ENCODE measurements around the gene TARDBP.
"Not testable (repeated sequence)": the region's sequence is repeated elsewhere in the genome, so short reads cannot be mapped to it uniquely, and the experiment has no call there.

Gene TARDBP

DNA sequence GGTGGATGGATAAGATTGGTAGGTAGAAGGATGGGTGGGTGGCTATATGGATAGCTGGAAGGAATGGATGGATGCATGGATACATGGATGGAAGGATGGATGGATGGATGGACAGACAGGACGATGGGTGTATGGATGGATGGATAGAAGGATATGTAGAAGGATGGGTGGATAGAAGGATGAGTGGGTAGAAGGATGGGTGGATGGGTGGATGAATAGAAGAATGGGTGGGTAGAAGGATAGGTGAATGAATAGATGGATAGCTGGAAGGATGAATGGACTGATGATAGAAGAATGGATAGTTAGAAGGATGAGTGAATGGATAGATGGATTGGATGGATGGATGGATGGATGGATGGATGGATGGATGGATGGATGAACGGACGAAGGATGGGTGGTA is 29.6 kb downstream of the TARDBP start:
- H3K4me3 ChIP-seq (ENCODE audit: insufficient read depth, low read depth, low read length), result no peak overlapping the region
- H3K9me3 ChIP-seq (ENCODE audit: control insufficient read depth, low read length), result no peaks in the 10 kb centered on the region
- H3K4me1 ChIP-seq (ENCODE audit: control insufficient read depth, insufficient read depth, low read length), result no peaks in the 10 kb centered on the region
- H3K36me3 ChIP-seq (ENCODE audit: control insufficient read depth, insufficient read depth, low read length), result no peaks in the 10 kb centered on the region
- peaks cover 7% of the 10 kb centered on the region for H3K27me3 ChIP-seq (ENCODE audit: control insufficient read depth, insufficient read depth, low read length, poor library complexity, severe bottlenecking)
- WGBS, 2 experiments, result 80% methylated on average over 3 of the region's 3 CpGs
- no peak overlapping the region for H3K27ac ChIP-seq (ENCODE audit: insufficient read depth, low read depth, low read length, poor library complexity, severe bottlenecking)

- 88 to 90% methylated on average over 19 of the region's 19 CpGs for WGBS, 2 experiments
- Histone ChIP-seq H3K4me1 (ENCODE audit: control insufficient read depth, insufficient read depth, low read length) (no peaks in the 10 kb centered on the region), H3K9me3 (ENCODE audit: control insufficient read depth, low read length) (no peaks in the 10 kb centered on the region), H3K27ac (ENCODE audit: insufficient read depth, low read depth, low read length, poor library complexity, severe bottlenecking) (no peak overlapping the region), H3K4me3 (ENCODE audit: insufficient read depth, low read depth, low read length) (no peak overlapping the region), H3K27me3 (ENCODE audit: control insufficient read depth, insufficient read depth, low read length, poor library complexity, severe bottlenecking) (peaks cover 4% of the 10 kb centered on the region), H3K36me3 (ENCODE audit: control insufficient read depth, insufficient read depth, low read length) (no peaks in the 10 kb centered on the region)
Measured at GRCh38 chr1:11042995-11043874, 30.8 kb downstream of the TARDBP start.

- no peaks in the 10 kb centered on the region for H3K9me3 ChIP-seq (ENCODE audit: control insufficient read depth, low read length)
- no peaks in the 10 kb centered on the region for H3K4me1 ChIP-seq (ENCODE audit: control insufficient read depth, insufficient read depth, low read length)
- no peak overlapping the region for H3K4me3 ChIP-seq (ENCODE audit: insufficient read depth, low read depth, low read length)
- H3K27ac ChIP-seq (ENCODE audit: insufficient read depth, low read depth, low read length, poor library complexity, severe bottlenecking), result no peak overlapping the region
- H3K36me3 ChIP-seq (ENCODE audit: control insufficient read depth, insufficient read depth, low read length), result no peaks in the 10 kb centered on the region
- no peaks in the 10 kb centered on the region for H3K27me3 ChIP-seq (ENCODE audit: control insufficient read depth, insufficient read depth, low read length, poor library complexity, severe bottlenecking)
- 89 to 90% methylated on average over 16 of the region's 16 CpGs for WGBS, 2 experiments
Measured at GRCh38 chr1:11044086-11044848, 31.8 kb downstream of the TARDBP start.

GRCh38 chr1:11044849-11045427 is 32.5 kb downstream of the TARDBP start:
- Histone ChIP-seq H3K4me1 (ENCODE audit: control insufficient read depth, insufficient read depth, low read length) (no peaks in the 10 kb centered on the region), H3K36me3 (ENCODE audit: control insufficient read depth, insufficient read depth, low read length) (no peaks in the 10 kb centered on the region), H3K4me3 (ENCODE audit: insufficient read depth, low read depth, low read length) (no peak overlapping the region), H3K9me3 (ENCODE audit: control insufficient read depth, low read length) (no peaks in the 10 kb centered on the region), H3K27ac (ENCODE audit: insufficient read depth, low read depth, low read length, poor library complexity, severe bottlenecking) (no peak overlapping the region), H3K27me3 (ENCODE audit: control insufficient read depth, insufficient read depth, low read length, poor library complexity, severe bottlenecking) (no peaks in the 10 kb centered on the region)
- WGBS, 2 experiments, result 92% methylated on average over 16 of the region's 16 CpGs

DNA sequence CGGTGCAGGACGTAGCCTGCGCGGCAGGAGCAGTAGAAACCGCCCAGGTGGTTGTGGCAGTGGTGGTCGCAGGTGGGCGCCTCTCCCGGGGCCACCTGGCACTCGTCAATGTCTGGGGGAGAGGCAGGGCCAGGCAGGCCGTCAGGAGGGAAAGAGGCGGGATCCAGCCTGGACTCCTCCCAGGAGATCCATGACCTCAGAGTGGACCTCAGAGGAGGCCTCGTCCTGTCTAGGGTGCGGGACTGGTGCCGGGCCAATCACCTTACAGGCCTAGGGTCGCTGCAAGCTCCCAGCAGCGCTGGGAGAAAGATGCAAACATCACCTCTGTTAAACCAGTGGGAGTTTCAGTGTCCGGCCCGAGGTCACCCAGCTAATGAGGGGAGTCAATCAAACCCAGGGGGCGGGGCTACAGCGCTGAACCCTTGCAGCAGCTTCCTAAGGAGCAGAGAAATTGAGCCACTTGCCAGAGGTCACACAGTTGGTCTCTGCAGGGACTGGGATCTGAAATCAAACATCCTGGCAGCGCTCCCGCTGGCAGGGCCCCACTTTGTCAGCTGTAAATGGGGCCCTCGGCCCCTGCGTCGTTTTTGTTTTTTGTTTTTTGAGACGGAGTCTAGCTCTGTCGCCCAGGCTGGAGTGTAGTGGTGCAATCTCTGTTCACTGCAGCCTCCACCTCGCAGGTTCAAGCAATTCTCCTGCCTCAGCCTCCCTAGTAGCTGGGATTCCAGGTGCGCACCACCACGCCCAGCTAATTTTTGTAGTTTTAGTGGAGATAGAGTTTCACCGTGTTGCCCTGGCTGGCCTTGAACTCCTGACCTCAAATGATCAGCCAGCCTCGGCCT is 33.2 kb downstream of the TARDBP start:
- H3K4me3 ChIP-seq (ENCODE audit: insufficient read depth, low read depth, low read length), result no peak overlapping the region
- H3K27ac ChIP-seq (ENCODE audit: insufficient read depth, low read depth, low read length, poor library complexity, severe bottlenecking), result no peak overlapping the region
- no peaks in the 10 kb centered on the region for H3K36me3 ChIP-seq (ENCODE audit: control insufficient read depth, insufficient read depth, low read length)
- H3K27me3 ChIP-seq (ENCODE audit: control insufficient read depth, insufficient read depth, low read length, poor library complexity, severe bottlenecking), result no peaks in the 10 kb centered on the region
- whole genome bisulfite sequencing, 2 experiments, result 72% methylated on average over 32 of the region's 32 CpGs
- no peaks in the 10 kb centered on the region for H3K4me1 ChIP-seq (ENCODE audit: control insufficient read depth, insufficient read depth, low read length)
- H3K9me3 ChIP-seq (ENCODE audit: control insufficient read depth, low read length), result no peaks in the 10 kb centered on the region

DNA sequence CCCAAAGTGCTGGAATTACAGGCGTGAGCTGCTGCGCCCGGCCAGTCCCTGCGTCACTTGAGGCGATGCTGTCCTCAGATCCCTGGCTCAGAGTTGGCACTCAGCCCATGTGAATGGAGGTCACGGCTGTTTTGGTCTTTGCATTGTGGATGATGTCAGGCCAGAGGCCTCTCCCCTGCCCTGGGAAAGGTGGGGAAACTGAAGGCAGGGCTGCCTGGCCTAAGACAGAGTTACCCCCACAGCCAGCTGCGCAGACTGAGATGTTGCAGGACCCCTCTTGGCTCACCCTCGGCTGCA is 33.8 kb downstream of the TARDBP start:
- WGBS, 2 experiments, result 94 to 96% methylated on average over 8 of the region's 8 CpGs
- no peaks in the 10 kb centered on the region for H3K4me1 ChIP-seq (ENCODE audit: control insufficient read depth, insufficient read depth, low read length)

GRCh38 chr1:11046625-11047365 is 34.3 kb downstream of the TARDBP start, which contains the start of gene MASP2:
TSS of gene MASP2 (minus strand) at chr1:11047239. CDS start at chr1:11047207, 32 bp downstream.
- Histone ChIP-seq H3K4me3 (ENCODE audit: insufficient read depth, low read depth, low read length) (no peak within 1 kb of the TSS), H3K4me1 (ENCODE audit: control insufficient read depth, insufficient read depth, low read length) (no peaks in the 10 kb centered on the region), H3K27ac (ENCODE audit: insufficient read depth, low read depth, low read length, poor library complexity, severe bottlenecking) (no peak within 1 kb of the TSS), H3K27me3 (ENCODE audit: control insufficient read depth, insufficient read depth, low read length, poor library complexity, severe bottlenecking) (no peaks in the 10 kb centered on the region), H3K36me3 (ENCODE audit: control insufficient read depth, insufficient read depth, low read length) (no peaks in the 10 kb centered on the region), H3K9me3 (ENCODE audit: control insufficient read depth, low read length) (no peaks in the 10 kb centered on the region)
- WGBS, 2 experiments, result 96% methylated on average over 28 of the region's 28 CpGs

More for the DNA sequence above, 33.8 kb downstream of the TARDBP start:
- no peak overlapping the region for H3K27ac ChIP-seq (ENCODE audit: insufficient read depth, low read depth, low read length, poor library complexity, severe bottlenecking)
- no peaks in the 10 kb centered on the region for H3K27me3 ChIP-seq (ENCODE audit: control insufficient read depth, insufficient read depth, low read length, poor library complexity, severe bottlenecking)
- no peaks in the 10 kb centered on the region for H3K9me3 ChIP-seq (ENCODE audit: control insufficient read depth, low read length)
- no peak overlapping the region for H3K4me3 ChIP-seq (ENCODE audit: insufficient read depth, low read depth, low read length)
- no peaks in the 10 kb centered on the region for H3K36me3 ChIP-seq (ENCODE audit: control insufficient read depth, insufficient read depth, low read length)

DNA sequence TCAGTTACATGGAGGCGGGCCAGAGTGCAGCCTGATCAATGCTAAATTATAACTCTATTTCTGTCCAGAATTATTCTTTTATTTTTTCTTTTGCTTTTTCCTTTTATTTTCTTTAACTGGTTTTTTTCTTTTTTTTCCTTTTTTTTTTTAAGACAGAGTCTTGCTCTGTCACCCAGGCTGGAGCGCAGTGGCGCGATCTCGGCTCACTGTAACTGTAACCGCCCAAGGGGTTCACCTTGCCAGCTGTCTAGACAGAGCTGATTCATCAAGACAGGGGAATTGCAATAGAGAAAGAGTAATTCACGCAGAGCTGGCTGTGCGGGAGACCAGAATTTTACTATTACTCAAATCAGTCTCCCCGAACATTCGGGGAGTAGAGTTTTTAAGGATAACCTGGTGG is 38.7 kb downstream of the TARDBP start:
- not testable (repeated sequence) for H3K4me1 ChIP-seq (ENCODE audit: control insufficient read depth, insufficient read depth, low read length); H3K4me3 ChIP-seq (ENCODE audit: insufficient read depth, low read depth, low read length); H3K27ac ChIP-seq (ENCODE audit: insufficient read depth, low read depth, low read length, poor library complexity, severe bottlenecking); H3K9me3 ChIP-seq (ENCODE audit: control insufficient read depth, low read length); H3K36me3 ChIP-seq (ENCODE audit: control insufficient read depth, insufficient read depth, low read length); H3K27me3 ChIP-seq (ENCODE audit: control insufficient read depth, insufficient read depth, low read length, poor library complexity, severe bottlenecking)
- 94 to 96% methylated on average over 10 of the region's 10 CpGs for WGBS, 2 experiments

GRCh38 chr1:11051781-11052511 is 39.5 kb downstream of the TARDBP start:
- Histone ChIP-seq H3K4me1 (ENCODE audit: control insufficient read depth, insufficient read depth, low read length) (no peaks in the 10 kb centered on the region), H3K27ac (ENCODE audit: insufficient read depth, low read depth, low read length, poor library complexity, severe bottlenecking) (no peak overlapping the region)
- WGBS, 2 experiments, result 82 to 83% methylated on average over 19 of the region's 19 CpGs

More at GRCh38 chr1:11051781-11052511, 39.5 kb downstream of the TARDBP start:
- Histone ChIP-seq H3K9me3 (ENCODE audit: control insufficient read depth, low read length) (no peaks in the 10 kb centered on the region), H3K4me3 (ENCODE audit: insufficient read depth, low read depth, low read length) (no peak overlapping the region), H3K36me3 (ENCODE audit: control insufficient read depth, insufficient read depth, low read length) (no peaks in the 10 kb centered on the region), H3K27me3 (ENCODE audit: control insufficient read depth, insufficient read depth, low read length, poor library complexity, severe bottlenecking) (no peaks in the 10 kb centered on the region)

Measured in ectodermal cell (in vitro differentiated cells).